IPS-NIHi11 (cell line): Measurements from ENCODE around the gene SMARCD3.
A peak's percentile ranks its signal among the peaks of the same experiment; 100 is the strongest.

Experiments used
- DNase-seq: peaks from one replicate; pipeline ENCODE4 v3.0.0; 2012; ENCODE audit warnings: mixed read lengths, low spot score

Gene SMARCD3

GRCh38 chr7:151247611-151248345 lies 716 bp downstream of the SMARCD3 start:
- DNase-seq, result no peak

GRCh38 chr7:151246851-151247580 lies 1.5 kb downstream of the SMARCD3 start:
- no peak for DNase-seq

- DNase-seq, result no peak
Measured at GRCh38 chr7:151246102-151246850, 2.2 kb downstream of the SMARCD3 start.

- peak; percentile 84 for DNase-seq
Measured at GRCh38 chr7:151245360-151246101, 3.0 kb downstream of the SMARCD3 start.

- DNase-seq, result no peak
Measured at GRCh38 chr7:151244841-151245346, 3.6 kb downstream of the SMARCD3 start.

- peak; percentile 72 for DNase-seq
Measured at GRCh38 chr7:151244196-151244840, 4.2 kb downstream of the SMARCD3 start.

GRCh38 chr7:151243408-151244195 lies 4.9 kb downstream of the SMARCD3 start:
- no peak for DNase-seq

GRCh38 chr7:151243045-151243349 lies 5.5 kb downstream of the SMARCD3 start:
- DNase-seq, result no peak

- DNase-seq, result no peak
Measured at GRCh38 chr7:151242159-151243044, 6.1 kb downstream of the SMARCD3 start.

GRCh38 chr7:151241755-151242096 lies 6.8 kb downstream of the SMARCD3 start:
- DNase-seq, result no peak

- no peak for DNase-seq
Measured at GRCh38 chr7:151240942-151241754, 7.3 kb downstream of the SMARCD3 start.

- DNase-seq, result no peak
Measured at GRCh38 chr7:151240536-151240935, 8.0 kb downstream of the SMARCD3 start.

GRCh38 chr7:151239837-151240459 lies 8.5 kb downstream of the SMARCD3 start:
- no peak for DNase-seq

- DNase-seq, result no peak
Measured at GRCh38 chr7:151238924-151239836, 9.3 kb downstream of the SMARCD3 start.

GRCh38 chr7:151238190-151238810 lies 10.2 kb downstream of the SMARCD3 start:
- DNase-seq, result no peak

GRCh38 chr7:151237244-151238189 lies 11.0 kb downstream of the SMARCD3 start:
- DNase-seq, result no peak
